H1 (cell line): ENCODE data around the gene MECR. TPM values are rescaled to one million over a fixed set of nuclear protein-coding genes. Genes with fewer than 3 reads are reported as not detected.

ENCODE experiments used
- CTCF ChIA-PET: fragments of 300-600 bp; sonication (Branson Sonifier 250); formaldehyde crosslinking; loops from one replicate; lab custom pipeline; 2021; ENCODE audit not compliant: partially characterized antibody; lab: Charles Lee
- POLR2A ChIA-PET: fragments of 300-600 bp; sonication (Branson Sonifier 250); formaldehyde crosslinking; loops from one replicate; lab custom pipeline; 2021; ENCODE audit warnings: inconsistent platforms; ENCODE audit not compliant: partially characterized antibody; lab: Charles Lee
- DNase-seq, 2 experiments: peaks; one replicate each; pipeline versions ENCODE4 v3.0.0 to v3.0.0-alpha.2; 2010 to 2022; ENCODE audit warnings: low spot score in 2 of 2, low read depth in 1 of 2, mixed read lengths in 1 of 2
- FAIRE-seq: peaks from 2 replicates; lab custom pipeline; 2011; peaks lifted over from hg19 to GRCh38; lab: Jason Lieb, UNC
- H2AFZ ChIP-seq: 2 replicates; pipeline ENCODE4 v1.8.1; 2012; ENCODE audit warnings: low read length, inconsistent platforms
- H2AK5ac ChIP-seq: 2 replicates; pipeline ENCODE4 v1.6.1; 2013; ENCODE audit warnings: low read depth, low read length
- H2BK120ac ChIP-seq: replicated peaks from 2 replicates; pipeline ENCODE3; 2013; ENCODE audit warnings: low read depth, low read length, inconsistent platforms
- H2BK12ac ChIP-seq: 2 replicates; pipeline ENCODE4 v1.6.1; 2013; ENCODE audit warnings: low read depth, low read length
- H2BK15ac ChIP-seq: 2 replicates; pipeline ENCODE4 v1.6.1; 2013; ENCODE audit warnings: low read length
- H2BK20ac ChIP-seq: 2 replicates; pipeline ENCODE4 v1.6.1; 2013; ENCODE audit warnings: low read length
- H2BK5ac ChIP-seq: 2 replicates; pipeline ENCODE4 v1.6.1; 2013; ENCODE audit warnings: low read depth, low read length
- H3K14ac ChIP-seq: 2 replicates; pipeline ENCODE4 v1.6.1; 2013; ENCODE audit warnings: inconsistent platforms; ENCODE audit not compliant: insufficient read length
- H3K18ac ChIP-seq: 2 replicates; pipeline ENCODE4 v1.6.1; 2013; ENCODE audit warnings: low read length; ENCODE audit errors: extremely low read depth
- H3K23ac ChIP-seq: 2 replicates; pipeline ENCODE4 v1.6.1; 2013; ENCODE audit warnings: inconsistent platforms; ENCODE audit not compliant: insufficient read length
- H3K23me2 ChIP-seq: 2 replicates; pipeline ENCODE4 v1.6.1; 2013; ENCODE audit warnings: low read depth, low read length
- H3K27ac ChIP-seq: 2 replicates; pipeline ENCODE4 v1.6.1; 2011; ENCODE audit warnings: low read depth, low read length, inconsistent platforms
- H3K27me3 ChIP-seq, 4 experiments: replicated peaks in 1 of 4; 1 replicate in 1 of 4; 2 replicates in 3 of 4; pipeline versions ENCODE4 v1.6.1 to v1.8.1; 2011 to 2013; ENCODE audit warnings: low read length in 3 of 4, mild to moderate bottlenecking in 3 of 4, inconsistent platforms in 2 of 4, mixed read lengths in 2 of 4, moderate library complexity in 1 of 4; ENCODE audit not compliant: control insufficient read depth in 3 of 4, insufficient read depth in 3 of 4; ENCODE audit errors: extremely low read depth in 1 of 4
- H3K36me3 ChIP-seq, 4 experiments: 2 replicates each; pipeline versions ENCODE4 v1.6.1 to v1.8.1; 2011 to 2013; ENCODE audit warnings: mild to moderate bottlenecking in 4 of 4, low read length in 3 of 4, moderate library complexity in 2 of 4, control low read depth in 1 of 4, inconsistent platforms in 1 of 4; ENCODE audit not compliant: insufficient read depth in 4 of 4, control insufficient read depth in 2 of 4
- H3K4ac ChIP-seq: replicated peaks from 2 replicates; pipeline ENCODE3; 2013; ENCODE audit warnings: low read length, low read depth, mixed read lengths, inconsistent platforms; ENCODE audit not compliant: insufficient read length
- H3K4me1 ChIP-seq, 4 experiments: replicated peaks in 1 of 4; 1 replicate in 1 of 4; 2 replicates in 3 of 4; pipeline versions ENCODE4 v1.6.1 to v1.8.1; 2011 to 2013; ENCODE audit warnings: low read length in 3 of 4, inconsistent platforms in 2 of 4, mixed read lengths in 1 of 4; ENCODE audit not compliant: insufficient read depth in 4 of 4, control insufficient read depth in 3 of 4
- H3K4me2 ChIP-seq, 2 experiments: 2 replicates each; pipeline versions ENCODE4 v1.6.1 to v1.8.1; 2011 to 2013; ENCODE audit warnings: low read depth in 2 of 2, low read length in 2 of 2, control low read depth in 1 of 2, inconsistent platforms in 1 of 2, mild to moderate bottlenecking in 1 of 2; ENCODE audit not compliant: insufficient read depth in 1 of 2
- H3K4me3 ChIP-seq, 4 experiments: fragments of 200-600, 300-600 bp in 1 of 4; sonication (generic), shearing (Covaris generic), sonication (Bioruptor Twin) in 1 of 4; 2 replicates each; pipeline versions ENCODE4 v1.5.1 to v1.8.1; 2011 to 2016; ENCODE audit warnings: low read length in 4 of 4, low read depth in 3 of 4, control low read depth in 2 of 4, inconsistent platforms in 2 of 4, mild to moderate bottlenecking in 2 of 4, mixed read lengths in 1 of 4, moderate library complexity in 1 of 4; ENCODE audit not compliant: insufficient read depth in 2 of 4; ENCODE audit errors: extremely low read depth in 1 of 4
- H3K56ac ChIP-seq: replicated peaks from 2 replicates; pipeline ENCODE3; 2013; ENCODE audit warnings: low read depth, mild to moderate bottlenecking, mixed read lengths, low read length, inconsistent platforms; ENCODE audit not compliant: insufficient read length
- H3K79me1 ChIP-seq: 2 replicates; pipeline ENCODE4 v1.6.1; 2013; ENCODE audit warnings: low read depth, low read length, control low read depth
- H3K79me2 ChIP-seq, 2 experiments: 2 replicates each; pipeline versions ENCODE4 v1.6.1 to v1.8.1; 2012 to 2013; ENCODE audit warnings: low read length in 2 of 2, mild to moderate bottlenecking in 2 of 2, inconsistent platforms in 1 of 2; ENCODE audit not compliant: insufficient read depth in 2 of 2, control insufficient read depth in 1 of 2
- H3K9ac ChIP-seq, 4 experiments: replicated peaks in 1 of 4; 1 replicate in 1 of 4; 2 replicates in 3 of 4; pipeline versions ENCODE4 v1.6.1 to v1.8.1; 2011 to 2013; ENCODE audit warnings: low read depth in 3 of 4, low read length in 3 of 4, control low read depth in 2 of 4, mild to moderate bottlenecking in 2 of 4, moderate library complexity in 2 of 4, inconsistent platforms in 1 of 4; ENCODE audit errors: extremely low read depth in 1 of 4
- H3K9me3 ChIP-seq, 2 experiments: 2 replicates each; pipeline versions ENCODE4 v1.6.1 to v1.8.1; 2012 to 2013; ENCODE audit warnings: mild to moderate bottlenecking in 2 of 2, moderate library complexity in 2 of 2, control low read depth in 1 of 2, inconsistent platforms in 1 of 2, low read depth in 1 of 2, low read length in 1 of 2, mixed read lengths in 1 of 2; ENCODE audit not compliant: insufficient read depth in 2 of 2
- H4K20me1 ChIP-seq, 2 experiments: replicated peaks in 1 of 2; 2 replicates each; pipeline versions ENCODE3 to v1.8.1; 2011 to 2013; ENCODE audit warnings: inconsistent platforms in 2 of 2, low read length in 2 of 2, mild to moderate bottlenecking in 1 of 2; ENCODE audit not compliant: insufficient read depth in 2 of 2, control insufficient read depth in 1 of 2
- H4K5ac ChIP-seq: 2 replicates; pipeline ENCODE4 v1.6.1; 2013; ENCODE audit warnings: low read length, low read depth, mixed read lengths, inconsistent platforms; ENCODE audit not compliant: insufficient read length
- H4K8ac ChIP-seq: 2 replicates; pipeline ENCODE4 v1.8.0; 2013; ENCODE audit warnings: mild to moderate bottlenecking, moderate library complexity, low read length, inconsistent platforms; ENCODE audit not compliant: insufficient read depth; ENCODE audit errors: extremely low read depth
- H4K91ac ChIP-seq: replicated peaks from 2 replicates; pipeline ENCODE3; 2013; ENCODE audit warnings: low read length, mixed read lengths, inconsistent platforms; ENCODE audit not compliant: insufficient read length
- CBX5 ChIP-seq: fragments of 300-800, 300-1000 bp; sonication (generic); IDR thresholded peaks from 2 replicates; pipeline ENCODE4 v1.7.1; 2016; ENCODE audit warnings: antibody characterized with exemption, low read length, low read depth
- CBX8 ChIP-seq: fragments of 300-800, 300-1000 bp; sonication (generic); IDR thresholded peaks from 2 replicates; pipeline ENCODE4 v1.7.1; 2016; ENCODE audit warnings: low read depth, low read length, borderline replicate concordance
- CHD2 ChIP-seq: IDR thresholded peaks from 2 replicates; pipeline ENCODE4 v1.6.1; 2012; ENCODE audit warnings: low read length, improper control_type of control experiment
- CTBP2 ChIP-seq: IDR thresholded peaks from 2 replicates; pipeline ENCODE4 v1.7.0; 2011; ENCODE audit warnings: borderline replicate concordance, mild to moderate bottlenecking, moderate library complexity, mixed read lengths, low read length; ENCODE audit not compliant: insufficient read depth, insufficient read length
- GABPA ChIP-seq: IDR thresholded peaks from 2 replicates; pipeline ENCODE4 v1.6.1; 2011; ENCODE audit warnings: mild to moderate bottlenecking, low read length, moderate library complexity, borderline replicate concordance; ENCODE audit not compliant: insufficient read depth
- GTF2F1 ChIP-seq: IDR thresholded peaks from 2 replicates; pipeline ENCODE4 v1.6.1; 2012; ENCODE audit warnings: low read depth, low read length, improper control_type of control experiment, borderline replicate concordance
- NANOG ChIP-seq: IDR thresholded peaks from 2 replicates; pipeline ENCODE4 v1.6.1; 2011; ENCODE audit warnings: low read length, low read depth, mild to moderate bottlenecking, inconsistent platforms; ENCODE audit not compliant: insufficient read depth, poor library complexity, severe bottlenecking
- SUZ12 ChIP-seq: fragments of 200-600 bp; sonication (generic); IDR thresholded peaks from 2 replicates; pipeline ENCODE4 v1.6.1; 2012; ENCODE audit warnings: mild to moderate bottlenecking, inconsistent platforms, low read length, moderate library complexity, mixed read lengths
- WGBS, 2 experiments: shearing (Covaris generic) in 1 of 2; methylation state at CpG; one replicate each; pipeline versions ENCODE4 v1.1.6 to v1.1.7; 2013 to 2015; ENCODE audit warnings: low lambda C conversion rate in 2 of 2, mixed read lengths in 2 of 2, inconsistent platforms in 1 of 2, low coverage in 1 of 2, missing lambda C conversion rate in 1 of 2; ENCODE audit not compliant: insufficient replicate concordance in 2 of 2, insufficient coverage in 1 of 2, insufficient read length in 1 of 2; ENCODE audit errors: extremely low coverage in 1 of 2, missing lambda C conversion rate in 1 of 2; 5-methylcytosine and 5-hydroxymethylcytosine counted together
- polyA plus RNA-seq, 7 experiments: library from polyadenylated mRNA; depleted of rRNA in 3 of 7; stranded (reverse) in 5 of 7; unstranded in 2 of 7; fragments of >200 nt in 5 of 7; fragments of 200-250 nt in 2 of 7; gene quantifications; 1 replicate in 5 of 7; 2 replicates in 1 of 7; 4 replicates in 1 of 7; pipeline versions ENCODE4 v1.2.1 to v1.2.3, GENCODE V29; 2011 to 2013; ENCODE audit warnings: missing spikeins in 2 of 7, mixed read lengths in 2 of 7
- total RNA-seq: library from RNA; stranded (reverse); fragmentation: NEBNext Ultra II Directional; extraction: Animal tissue kit (Norgen Biotek cat#: 25700); gene quantifications from 2 replicates; pipeline ENCODE4 v1.2.1, GENCODE V29; 2021
- TF ChIP-seq, protein P1 (sequence below): IDR thresholded peaks from 2 replicates; pipeline ENCODE4 v1.6.1; 2012; ENCODE audit warnings: inconsistent platforms
- TF ChIP-seq, protein P2 (sequence below): IDR thresholded peaks from 2 replicates; pipeline ENCODE4 v1.6.1; 2011; ENCODE audit warnings: low read depth, mild to moderate bottlenecking, low read length; ENCODE audit not compliant: insufficient read depth
- TF ChIP-seq, protein P3 (sequence below): IDR thresholded peaks from 2 replicates; pipeline ENCODE4 v1.6.1; 2012; ENCODE audit warnings: inconsistent platforms

The MECR gene
- total and polyA plus RNA-seq, 2 of the 8 experiments (the other 6 are each of a cell fraction or from before 2014, with no cell fraction given): 24.2 to 24.4 TPM

DNA sequence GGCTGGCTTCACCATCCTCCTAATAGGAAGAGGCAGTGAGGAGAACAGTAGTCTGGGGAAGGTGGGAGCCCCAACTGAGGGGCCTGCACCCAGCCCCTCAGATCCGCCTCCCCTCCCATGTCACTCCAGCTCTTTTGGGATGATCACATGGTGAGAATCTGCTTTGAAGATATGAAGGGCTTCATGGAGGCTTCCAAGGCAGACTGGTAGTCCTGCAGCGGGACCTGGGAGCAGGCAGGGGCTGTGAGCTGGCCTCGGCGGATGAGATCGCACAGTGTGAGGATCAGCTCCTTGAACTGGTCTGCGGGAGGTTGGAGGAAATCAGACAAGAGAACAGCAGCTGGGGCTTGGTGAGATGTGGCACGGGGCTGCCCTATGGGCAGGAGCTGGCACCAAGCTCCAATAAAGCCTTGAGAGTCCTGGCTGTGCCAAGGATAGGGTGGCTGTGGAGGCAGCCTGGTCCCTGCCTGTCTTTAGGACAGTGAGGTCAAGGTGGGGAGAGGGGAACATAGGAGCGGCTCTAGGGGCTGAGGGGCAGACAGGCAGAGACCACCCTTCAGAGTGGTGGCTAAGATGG lies 36.8 kb downstream of the MECR start:
- Histone ChIP-seq H3K9ac (no peak overlapping the region), H3K79me2 (no peaks in the 10 kb centered on the region), H2BK15ac (no peak overlapping the region), H3K18ac (no peak overlapping the region), H4K8ac (no peak overlapping the region), H2AFZ (no peak overlapping the region), H2BK5ac (no peak overlapping the region), H3K27me3 (no peaks in the 10 kb centered on the region), H3K4me3 (no peak overlapping the region), H4K20me1 (no peaks in the 10 kb centered on the region), H3K4me1 (no peaks in the 10 kb centered on the region), H3K27ac (no peak overlapping the region), H3K9me3 (no peaks in the 10 kb centered on the region), H4K91ac (no peak overlapping the region), H2BK20ac (no peak overlapping the region), H3K14ac (no peak overlapping the region), H3K23ac (no peak overlapping the region), H2BK120ac (no peak overlapping the region), H3K4me2 (no peak overlapping the region), H3K4ac (no peak overlapping the region), H3K79me1 (no peaks in the 10 kb centered on the region), H3K23me2 (no peaks in the 10 kb centered on the region), H3K36me3 (peaks cover 0 to 7% (median 2%) of the 10 kb centered on the region in 4 experiments; a peak in 1 of 8 replicates), H2BK12ac (no peak overlapping the region), H2AK5ac (no peak overlapping the region), H3K56ac (no peak overlapping the region), H4K5ac (no peak overlapping the region)
- DNase-seq (no peak), FAIRE-seq (no peak)
- ChIA-PET CTCF (interaction anchor here (1.1 to 2.2 kb wide), 7 partner anchors 8 to 316 kb away, joined by 3 to 7 read pairs (median 4); partner anchors contain the start of gene SRSF4), POLR2A (interaction anchor here (0.6 to 1.2 kb wide), 3 partner anchors 9 to 310 kb away, joined by 3 read pairs; no protein-coding TSS in a partner anchor)
- WGBS, 2 experiments: 95% methylated on average over 8 of the region's 8 CpGs; no CpG with 5 or more reads in 1 of the 2 experiments
- no peak for TF ChIP-seq CHD2
- TF ChIP-seq, protein P1, sequence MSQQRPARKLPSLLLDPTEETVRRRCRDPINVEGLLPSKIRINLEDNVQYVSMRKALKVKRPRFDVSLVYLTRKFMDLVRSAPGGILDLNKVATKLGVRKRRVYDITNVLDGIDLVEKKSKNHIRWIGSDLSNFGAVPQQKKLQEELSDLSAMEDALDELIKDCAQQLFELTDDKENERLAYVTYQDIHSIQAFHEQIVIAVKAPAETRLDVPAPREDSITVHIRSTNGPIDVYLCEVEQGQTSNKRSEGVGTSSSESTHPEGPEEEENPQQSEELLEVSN: no peak
- TF ChIP-seq, protein P2, sequence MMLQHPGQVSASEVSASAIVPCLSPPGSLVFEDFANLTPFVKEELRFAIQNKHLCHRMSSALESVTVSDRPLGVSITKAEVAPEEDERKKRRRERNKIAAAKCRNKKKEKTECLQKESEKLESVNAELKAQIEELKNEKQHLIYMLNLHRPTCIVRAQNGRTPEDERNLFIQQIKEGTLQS: no peak
- TF ChIP-seq NANOG: no peak
- TF ChIP-seq GABPA: no peak
- TF ChIP-seq GTF2F1: no peak
- no peak for TF ChIP-seq CTBP2
- TF ChIP-seq SUZ12: no peak
- no peak for TF ChIP-seq CBX8
- TF ChIP-seq, protein P3, sequence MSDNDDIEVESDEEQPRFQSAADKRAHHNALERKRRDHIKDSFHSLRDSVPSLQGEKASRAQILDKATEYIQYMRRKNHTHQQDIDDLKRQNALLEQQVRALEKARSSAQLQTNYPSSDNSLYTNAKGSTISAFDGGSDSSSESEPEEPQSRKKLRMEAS: no peak
- TF ChIP-seq CBX5: no peak
